Calu3 (cell line): ENCODE results near the gene GNB1. TPM values are rescaled to one million over a fixed set of nuclear protein-coding genes. Genes with fewer than 3 reads are reported as not detected.

Source experiments
- BruUV-seq: library from RNA; stranded (reverse); fragments of 400-500 nt; replicated peaks from 2 replicates; lab custom pipeline; 2021; lab: Mats Ljungman, UMichigan
- CTCF ChIA-PET: fragments of 300-600 bp; sonication (Branson Sonifier 250); formaldehyde crosslinking; loops from one replicate; lab custom pipeline; 2022; ENCODE audit warnings: antibody characterized with exemption; lab: Charles Lee
- DNase-seq: peaks from one replicate; pipeline ENCODE4 v3.0.0; 2022
- H3K27ac Mint-ChIP-seq: one replicate; pipeline ENCODE4 v1.8.0; 2022; ENCODE audit warnings: mixed read lengths; ENCODE audit not compliant: unreplicated experiment
- H3K27me3 Mint-ChIP-seq: one replicate; pipeline ENCODE4 v1.8.0; 2022; ENCODE audit warnings: mixed read lengths; ENCODE audit not compliant: unreplicated experiment
- H3K36me3 Mint-ChIP-seq: one replicate; pipeline ENCODE4 v1.8.0; 2022; ENCODE audit warnings: mild to moderate bottlenecking, moderate library complexity, mixed read lengths; ENCODE audit not compliant: insufficient read depth, unreplicated experiment
- H3K4me1 Mint-ChIP-seq: one replicate; pipeline ENCODE4 v1.8.0; 2022; ENCODE audit warnings: mild to moderate bottlenecking, low read depth, mixed read lengths; ENCODE audit not compliant: unreplicated experiment
- H3K4me3 Mint-ChIP-seq: one replicate; pipeline ENCODE4 v1.8.0; 2022; ENCODE audit warnings: mild to moderate bottlenecking, low read depth, moderate library complexity, mixed read lengths; ENCODE audit not compliant: unreplicated experiment
- H3K9me3 Mint-ChIP-seq: one replicate; pipeline ENCODE4 v1.8.0; 2022; ENCODE audit warnings: low read depth, mixed read lengths; ENCODE audit not compliant: unreplicated experiment
- CTCF ChIP-seq: fragments of 200-600 bp; IDR thresholded peaks from one replicate; pipeline ENCODE4 v1.8.0; 2022; ENCODE audit warnings: antibody characterized with exemption; ENCODE audit not compliant: unreplicated experiment
- intact Hi-C: fragments of 100-400 bp; cut with micrococcal nuclease; formaldehyde crosslinking; loops from one replicate; pipeline ENCODE4 v1.10.0; 2022; ENCODE audit not compliant: unreplicated experiment
- total RNA-seq: library from RNA; stranded (reverse); gene quantifications from 2 replicates; pipeline ENCODE4 v1.2.3, GENCODE V29; 2022

The GNB1 gene
- total RNA-seq, 1 experiment from 2014 or later = 252 TPM

- BruUV-seq = no TSS peak
- no peak overlapping the region for H3K27ac Mint-ChIP-seq
- peaks cover 62% of the 10 kb centered on the region for H3K36me3 Mint-ChIP-seq
- intact Hi-C loops = loop anchor here (10.0 kb wide), 1 partner anchor 123 kb away; no protein-coding TSS in a partner anchor
- H3K27me3 Mint-ChIP-seq = no peaks in the 10 kb centered on the region
- no peak overlapping the region for H3K4me3 Mint-ChIP-seq
- TF ChIP-seq CTCF = no peak
- CTCF ChIA-PET = no interaction called here
- DNase-seq = no peak
- no peaks in the 10 kb centered on the region for H3K9me3 Mint-ChIP-seq
- peaks cover 25% of the 10 kb centered on the region for H3K4me1 Mint-ChIP-seq
These were observed 109.4 kb downstream of the GNB1 start for GRCh38 chr1:1781526-1781903.

- Mint-ChIP-seq H3K4me3 (peak overlapping the region; percentile 18), H3K9me3 (no peaks in the 10 kb centered on the region), H3K27ac (peak overlapping the region; percentile 36), H3K4me1 (peaks cover 31% of the 10 kb centered on the region), H3K27me3 (no peaks in the 10 kb centered on the region), H3K36me3 (peaks cover 58% of the 10 kb centered on the region)
- CTCF ChIA-PET = interaction anchor here (0.7 kb wide), 1 partner anchor 128 kb away, joined by 3 read pairs; no protein-coding TSS in a partner anchor
- DNase-seq = no peak
- TF ChIP-seq CTCF = no peak
- intact Hi-C loops = loop anchor here (10.0 kb wide), 1 partner anchor 124 kb away; no protein-coding TSS in a partner anchor
- BruUV-seq = no TSS peak
These were observed 110.0 kb downstream of the GNB1 start for GRCh38 chr1:1780598-1781525.

GRCh38 chr1:1779691-1780597 lies 110.9 kb downstream of the GNB1 start:
- H3K27me3 Mint-ChIP-seq = no peaks in the 10 kb centered on the region
- H3K36me3 Mint-ChIP-seq = peaks cover 55% of the 10 kb centered on the region
- peak overlapping the region; percentile 36 for H3K27ac Mint-ChIP-seq
- intact Hi-C loops = loop anchor here (10.0 kb wide), 1 partner anchor 125 kb away; no protein-coding TSS in a partner anchor
- TF ChIP-seq CTCF = no peak
- H3K4me1 Mint-ChIP-seq = peaks cover 39% of the 10 kb centered on the region
- no TSS peak for BruUV-seq
- no peaks in the 10 kb centered on the region for H3K9me3 Mint-ChIP-seq
- peak overlapping the region; percentile 77 for H3K4me3 Mint-ChIP-seq
- DNase-seq = peak; percentile 30
- CTCF ChIA-PET = interaction anchor here (0.7 kb wide), 2 partner anchors 33 to 129 kb away, joined by 3 to 4 read pairs; no protein-coding TSS in a partner anchor

GRCh38 chr1:1779320-1779675 lies 111.6 kb downstream of the GNB1 start:
- intact Hi-C loops = no loop called here
- Mint-ChIP-seq H3K4me3 (peak overlapping the region; percentile 77), H3K36me3 (peaks cover 58% of the 10 kb centered on the region), H3K4me1 (peaks cover 39% of the 10 kb centered on the region), H3K27me3 (no peaks in the 10 kb centered on the region), H3K27ac (peak overlapping the region; percentile 36), H3K9me3 (no peaks in the 10 kb centered on the region)
- no peak for DNase-seq
- TF ChIP-seq CTCF = no peak
- BruUV-seq = no TSS peak
- CTCF ChIA-PET = interaction anchor here (0.6 to 0.7 kb wide), 2 partner anchors 33 to 42 kb away, joined by 4 to 5 read pairs; no protein-coding TSS in a partner anchor
